IMR-90 (cell line): ENCODE measurements around the gene PLD6. TPM values are rescaled to one million over a fixed set of nuclear protein-coding genes. Genes with fewer than 3 reads are reported as not detected.

Experiments used
- ATAC-seq: fragments of 200-7000 bp; cut with Tn5 transposase; 2 replicates; pipeline ENCODE4 v1.9.1; 2020; ENCODE audit warnings: low read depth, mild to moderate bottlenecking, moderate library complexity
- BruUV-seq: library from RNA; stranded (reverse); fragments of 400-500 nt; replicated peaks from 2 replicates; lab custom pipeline; 2021; lab: Mats Ljungman, UMichigan
- CTCF ChIA-PET: fragments of 300-600 bp; formaldehyde crosslinking; extraction: SDS; loops from one replicate; lab custom pipeline; 2021; ENCODE audit warnings: antibody characterized with exemption; lab: Yijun Ruan, JAX
- POLR2A ChIA-PET: fragments of 300-600 bp; sonication (Branson Sonifier 250); formaldehyde crosslinking; loops from one replicate; lab custom pipeline; 2022; ENCODE audit warnings: antibody characterized with exemption; ENCODE audit not compliant: unreplicated experiment; lab: Charles Lee
- DNase-seq: peaks from one replicate; pipeline ENCODE4 v3.0.0; 2013
- H2AFZ ChIP-seq: replicated peaks from 2 replicates; pipeline ENCODE3; 2013; ENCODE audit warnings: low read length, mild to moderate bottlenecking; ENCODE audit not compliant: poor library complexity
- H2AK5ac ChIP-seq: 2 replicates; pipeline ENCODE4 v1.6.1; 2013; ENCODE audit warnings: low read depth, low read length, inconsistent platforms
- H2AK9ac ChIP-seq: replicated peaks from 2 replicates; pipeline ENCODE3; 2013; ENCODE audit warnings: mild to moderate bottlenecking, low read depth, low read length, moderate library complexity; ENCODE audit not compliant: poor library complexity
- H2BK120ac ChIP-seq: 2 replicates; pipeline ENCODE4 v1.6.1; 2013; ENCODE audit warnings: low read depth, low read length, inconsistent platforms
- H2BK15ac ChIP-seq: 3 replicates; pipeline ENCODE4 v1.6.1; 2013; ENCODE audit warnings: low read depth, low read length, inconsistent platforms
- H2BK20ac ChIP-seq: 2 replicates; pipeline ENCODE4 v1.6.1; 2013; ENCODE audit warnings: low read depth, mild to moderate bottlenecking, inconsistent platforms, low read length, moderate library complexity
- H2BK5ac ChIP-seq: 2 replicates; pipeline ENCODE4 v1.6.1; 2013; ENCODE audit warnings: mild to moderate bottlenecking, low read depth, low read length, inconsistent platforms; ENCODE audit not compliant: poor library complexity, severe bottlenecking
- H3K14ac ChIP-seq: replicated peaks from 2 replicates; pipeline ENCODE4 v1.6.1; 2013; ENCODE audit warnings: low read depth, low read length, inconsistent platforms
- H3K18ac ChIP-seq: 2 replicates; pipeline ENCODE4 v1.6.1; 2013; ENCODE audit warnings: low read depth, low read length, control low read depth
- H3K23ac ChIP-seq: 2 replicates; pipeline ENCODE4 v1.6.1; 2013; ENCODE audit warnings: low read depth, low read length, inconsistent platforms
- H3K27ac ChIP-seq: 2 replicates; pipeline ENCODE4 v1.5.1; 2013; ENCODE audit warnings: mild to moderate bottlenecking, control low read depth, low read length; ENCODE audit not compliant: insufficient read depth
- H3K27me3 ChIP-seq: 2 replicates; pipeline ENCODE4 v1.6.1; 2013; ENCODE audit warnings: low read length; ENCODE audit not compliant: control insufficient read depth, insufficient read depth
- H3K36me3 ChIP-seq: 2 replicates; pipeline ENCODE4 v1.6.1; 2013; ENCODE audit warnings: low read length, mixed read lengths; ENCODE audit not compliant: control insufficient read depth, insufficient read depth
- H3K4ac ChIP-seq: 2 replicates; pipeline ENCODE4 v1.6.1; 2013; ENCODE audit warnings: low read depth, low read length, inconsistent platforms
- H3K4me1 ChIP-seq: 2 replicates; pipeline ENCODE4 v1.6.1; 2013; ENCODE audit warnings: low read length, mixed read lengths; ENCODE audit not compliant: control insufficient read depth, insufficient read depth
- H3K4me2 ChIP-seq: 2 replicates; pipeline ENCODE4 v1.6.1; 2013; ENCODE audit warnings: low read depth, mild to moderate bottlenecking, control low read depth, low read length, moderate library complexity
- H3K4me3 ChIP-seq: 2 replicates; pipeline ENCODE4 v1.5.1; 2013; ENCODE audit warnings: low read depth, mild to moderate bottlenecking, control low read depth, low read length, moderate library complexity; ENCODE audit not compliant: insufficient read depth
- H3K56ac ChIP-seq: 2 replicates; pipeline ENCODE4 v1.6.1; 2013; ENCODE audit warnings: low read length, inconsistent platforms; ENCODE audit not compliant: insufficient read depth; ENCODE audit errors: extremely low read depth
- H3K79me1 ChIP-seq, 2 experiments: 2 replicates each; pipeline ENCODE4 v1.6.1; 2013; ENCODE audit warnings: low read length in 2 of 2, inconsistent platforms in 1 of 2, low read depth in 1 of 2
- H3K9ac ChIP-seq: 2 replicates; pipeline ENCODE4 v1.6.1; 2013; ENCODE audit warnings: low read depth, low read length, control low read depth
- H3K9me1 ChIP-seq: 2 replicates; pipeline ENCODE4 v1.6.1; 2013; ENCODE audit warnings: low read length, inconsistent platforms; ENCODE audit not compliant: insufficient read depth
- H3K9me3 ChIP-seq: 2 replicates; pipeline ENCODE4 v1.6.1; 2013; ENCODE audit warnings: low read length; ENCODE audit not compliant: control insufficient read depth, insufficient read depth
- H4K20me1 ChIP-seq: 2 replicates; pipeline ENCODE4 v1.6.1; 2013; ENCODE audit warnings: low read length, inconsistent platforms; ENCODE audit not compliant: insufficient read depth
- H4K5ac ChIP-seq: 2 replicates; pipeline ENCODE4 v1.6.1; 2013; ENCODE audit warnings: mild to moderate bottlenecking, low read depth, low read length, control low read depth
- H4K8ac ChIP-seq, 2 experiments: 2 replicates each; pipeline ENCODE4 v1.6.1; 2013; ENCODE audit warnings: low read depth in 2 of 2, low read length in 2 of 2, control low read depth in 1 of 2, inconsistent platforms in 1 of 2
- H4K91ac ChIP-seq: 2 replicates; pipeline ENCODE4 v1.6.1; 2013; ENCODE audit warnings: low read depth, low read length, inconsistent platforms; ENCODE audit not compliant: insufficient read depth
- FOS ChIP-seq: fragments of 150-350 bp; IDR thresholded peaks from 2 replicates; pipeline ENCODE4 v1.6.1; 2016; ENCODE audit warnings: low read depth, low read length
- MAFK ChIP-seq: IDR thresholded peaks from 2 replicates; pipeline ENCODE4 v1.6.1; 2012; ENCODE audit warnings: low read depth, low read length, improper control_type of control experiment
- RAD21 ChIP-seq: IDR thresholded peaks from 2 replicates; pipeline ENCODE4 v1.6.1; 2012; ENCODE audit warnings: low read length, improper control_type of control experiment
- SMC3 ChIP-seq: fragments of 150-350 bp; IDR thresholded peaks from 2 replicates; pipeline ENCODE4 v1.6.1; 2016; ENCODE audit warnings: low read depth, mild to moderate bottlenecking, antibody characterized with exemption, low read length, moderate library complexity
- WGBS, 2 experiments: methylation state at CpG; one replicate each; pipeline versions ENCODE4 v1.1.5 to v1.1.7; 2013; ENCODE audit warnings: missing lambda C conversion rate in 2 of 2; ENCODE audit not compliant: insufficient read length in 1 of 2; ENCODE audit errors: extremely low coverage in 2 of 2; 5-methylcytosine and 5-hydroxymethylcytosine counted together
- dilution Hi-C: fragments of 300-500 bp; cut with HindIII; formaldehyde crosslinking; loops from one replicate; pipeline ENCODE4 v1.14.3; 2018; ENCODE audit warnings: low sequenced_read_pairs; ENCODE audit not compliant: unreplicated experiment
- in situ Hi-C: fragments of 300-500 bp; cut with MboI; formaldehyde crosslinking; loops from 3 replicates; pipeline ENCODE4 v1.14.3; 2019; ENCODE audit warnings: low sequenced_read_pairs, inconsistent platforms, mixed read lengths
- intact Hi-C: fragments of 100-400 bp; cut with micrococcal nuclease; formaldehyde crosslinking; loops from 2 replicates; pipeline ENCODE4 v1.10.0; 2022
- polyA plus RNA-seq, 3 experiments: library from polyadenylated mRNA; depleted of rRNA; stranded (reverse); fragments of >200 nt; gene quantifications; 2 replicates each; pipeline ENCODE4 v1.2.3, GENCODE V29; 2012; ENCODE audit warnings: low replicate concordance in 1 of 3
- total RNA-seq: library from RNA; depleted of rRNA; stranded (reverse); fragments of >200 nt; gene quantifications from 2 replicates; pipeline ENCODE4 v1.2.3, GENCODE V29; 2012
- TF ChIP-seq, protein P1 (sequence below): fragments of 150-350 bp; IDR thresholded peaks from 2 replicates; pipeline ENCODE4 v1.6.1; 2016; ENCODE audit warnings: low read depth, mild to moderate bottlenecking, low read length, moderate library complexity, borderline replicate concordance
- TF ChIP-seq, protein P2 (sequence below): fragments of 150-350 bp; IDR thresholded peaks from 2 replicates; pipeline ENCODE4 v1.6.1; 2017; ENCODE audit warnings: mild to moderate bottlenecking, antibody characterized with exemption, low read length, low read depth

The PLD6 gene
- total and polyA plus RNA-seq, 2 of the 4 experiments (the other 2 are of a cell fraction), result 1.1 to 1.5 TPM

DNA sequence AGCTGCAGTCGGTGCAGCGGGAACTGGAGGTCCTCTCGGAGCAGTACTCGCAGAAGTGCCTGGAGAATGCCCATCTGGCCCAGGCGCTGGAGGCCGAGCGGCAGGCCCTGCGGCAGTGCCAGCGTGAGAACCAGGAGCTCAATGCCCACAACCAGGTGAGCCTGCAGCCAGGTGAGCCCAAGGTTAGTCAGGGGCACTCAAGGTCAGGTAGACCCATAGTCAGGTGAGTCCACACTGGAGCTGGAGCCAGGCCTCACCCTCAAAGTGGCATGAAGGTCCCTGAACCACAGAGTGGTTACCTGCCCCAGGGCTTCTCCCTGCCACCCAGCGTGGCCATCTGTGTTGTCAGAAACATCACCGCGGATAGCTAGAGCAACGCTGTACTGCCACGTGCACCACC, 32.2 kb downstream of the PLD6 start:
- Histone ChIP-seq H3K18ac (no peak overlapping the region), H3K4me2 (no peak overlapping the region), H3K4me1 (no peaks in the 10 kb centered on the region), H3K23ac (no peak overlapping the region), H2AK9ac (no peak overlapping the region), H2BK15ac (no peak overlapping the region), H3K14ac (no peak overlapping the region), H2BK120ac (no peak overlapping the region), H2BK20ac (no peak overlapping the region), H3K79me1 (peaks cover 3 to 29% of the 10 kb centered on the region in 2 experiments; a peak in 3 of 4 replicates), H2AK5ac (no peak overlapping the region), H3K9ac (no peak overlapping the region), H3K9me1 (peaks cover 7% of the 10 kb centered on the region; the same call in 1 of the 2 replicates), H3K27me3 (no peaks in the 10 kb centered on the region), H3K36me3 (peaks cover 73% of the 10 kb centered on the region), H3K4ac (no peak overlapping the region), H3K27ac (no peak overlapping the region), H4K5ac (no peak overlapping the region), H3K56ac (no peak overlapping the region), H2AFZ (peak overlapping the region; percentile 7), H2BK5ac (no peak overlapping the region), H4K91ac (no peak overlapping the region), H3K9me3 (no peaks in the 10 kb centered on the region), H3K4me3 (no peak overlapping the region), H4K8ac (no peak overlapping the region), H4K20me1 (no peaks in the 10 kb centered on the region)
- ATAC-seq, result no peak
- dilution Hi-C loops (no loop called here), in situ Hi-C loops (no loop called here), intact Hi-C loops (no loop called here)
- CTCF ChIA-PET, result no interaction called here
- WGBS, 2 experiments, result 97% methylated on average over 11 of the region's 14 CpGs; no CpG with 5 or more reads in 1 of the 2 experiments
- no peak for DNase-seq
- POLR2A ChIA-PET, result no interaction called here
- no peak for TF ChIP-seq MAFK
- TF ChIP-seq, protein P1, sequence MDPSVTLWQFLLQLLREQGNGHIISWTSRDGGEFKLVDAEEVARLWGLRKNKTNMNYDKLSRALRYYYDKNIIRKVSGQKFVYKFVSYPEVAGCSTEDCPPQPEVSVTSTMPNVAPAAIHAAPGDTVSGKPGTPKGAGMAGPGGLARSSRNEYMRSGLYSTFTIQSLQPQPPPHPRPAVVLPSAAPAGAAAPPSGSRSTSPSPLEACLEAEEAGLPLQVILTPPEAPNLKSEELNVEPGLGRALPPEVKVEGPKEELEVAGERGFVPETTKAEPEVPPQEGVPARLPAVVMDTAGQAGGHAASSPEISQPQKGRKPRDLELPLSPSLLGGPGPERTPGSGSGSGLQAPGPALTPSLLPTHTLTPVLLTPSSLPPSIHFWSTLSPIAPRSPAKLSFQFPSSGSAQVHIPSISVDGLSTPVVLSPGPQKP, result no peak
- no peak for TF ChIP-seq SMC3
- TF ChIP-seq, protein P2, sequence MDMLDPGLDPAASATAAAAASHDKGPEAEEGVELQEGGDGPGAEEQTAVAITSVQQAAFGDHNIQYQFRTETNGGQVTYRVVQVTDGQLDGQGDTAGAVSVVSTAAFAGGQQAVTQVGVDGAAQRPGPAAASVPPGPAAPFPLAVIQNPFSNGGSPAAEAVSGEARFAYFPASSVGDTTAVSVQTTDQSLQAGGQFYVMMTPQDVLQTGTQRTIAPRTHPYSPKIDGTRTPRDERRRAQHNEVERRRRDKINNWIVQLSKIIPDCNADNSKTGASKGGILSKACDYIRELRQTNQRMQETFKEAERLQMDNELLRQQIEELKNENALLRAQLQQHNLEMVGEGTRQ, result no peak
- no peak for TF ChIP-seq FOS
- TF ChIP-seq RAD21, result no peak
- BruUV-seq, result no TSS peak
